Neural cell (in vitro differentiated cells): ENCODE data around the gene EEF1A1. TPM values are rescaled to one million over a fixed set of nuclear protein-coding genes. Genes with fewer than 3 reads are reported as not detected.

Experiments
- H2AFZ ChIP-seq: fragments of 200-600, 300-800 bp; sonication (generic), shearing (Covaris generic); 2 replicates; pipeline ENCODE4 v1.6.0; 2014; ENCODE audit warnings: low read depth, mild to moderate bottlenecking, antibody characterized with exemption, low read length, moderate library complexity
- H3F3A ChIP-seq: fragments of 200-600 bp; shearing (Covaris generic); 2 replicates; pipeline ENCODE4 v1.6.1; 2016; ENCODE audit warnings: mild to moderate bottlenecking, moderate library complexity, mixed read lengths, antibody characterized with exemption, low read length; ENCODE audit not compliant: insufficient read depth, poor library complexity, severe bottlenecking
- H3K27ac ChIP-seq: fragments of 200-600, 300-800 bp; sonication (generic), shearing (Covaris generic); 2 replicates; pipeline ENCODE4 v1.5.1; 2014; ENCODE audit warnings: mild to moderate bottlenecking, low read length, moderate library complexity
- H3K27me3 ChIP-seq: fragments of 300-800, 200-600 bp; sonication (generic), shearing (Covaris generic); 2 replicates; pipeline ENCODE4 v1.6.0; 2014; ENCODE audit warnings: mild to moderate bottlenecking, low read depth, low read length, moderate library complexity; ENCODE audit not compliant: insufficient read depth
- H3K36me3 ChIP-seq: fragments of 300-800, 200-600 bp; sonication (generic), shearing (Covaris generic); 2 replicates; pipeline ENCODE4 v1.5.1; 2014; ENCODE audit warnings: mild to moderate bottlenecking, antibody characterized with exemption, low read length, moderate library complexity; ENCODE audit not compliant: insufficient read depth
- H3K4me2 ChIP-seq: fragments of 300-800, 200-600 bp; sonication (generic), shearing (Covaris generic); 2 replicates; pipeline ENCODE4 v1.6.0; 2014; ENCODE audit warnings: mild to moderate bottlenecking, low read length
- H3K4me3 ChIP-seq: fragments of 300-800, 200-600 bp; sonication (generic), shearing (Covaris generic); 2 replicates; pipeline ENCODE4 v1.5.1; 2014; ENCODE audit warnings: mild to moderate bottlenecking, low read length, moderate library complexity
- H3K79me2 ChIP-seq: fragments of 200-600 bp; shearing (Covaris generic); replicated peaks from 2 replicates; pipeline ENCODE4 v1.6.0; 2014; ENCODE audit warnings: mild to moderate bottlenecking, low read length, moderate library complexity; ENCODE audit not compliant: insufficient read depth
- H3K9ac ChIP-seq: fragments of 300-800, 200-600 bp; sonication (generic), shearing (Covaris generic); 2 replicates; pipeline ENCODE4 v1.6.1; 2016; ENCODE audit warnings: mild to moderate bottlenecking, low read length, mixed read lengths
- H3K9me2 ChIP-seq: fragments of 200-600 bp; shearing (Covaris generic); 2 replicates; pipeline ENCODE4 v1.6.1; 2016; ENCODE audit warnings: mild to moderate bottlenecking, low read length, mixed read lengths; ENCODE audit not compliant: insufficient read depth
- H3K9me3 ChIP-seq: fragments of 200-600, 300-800 bp; sonication (generic), shearing (Covaris generic); 2 replicates; pipeline ENCODE4 v1.6.1; 2016; ENCODE audit warnings: mild to moderate bottlenecking, mixed run types, low read length, moderate library complexity, mixed read lengths
- H4K20me1 ChIP-seq: fragments of 200-600 bp; shearing (Covaris generic); 2 replicates; pipeline ENCODE4 v1.6.1; 2016; ENCODE audit warnings: mild to moderate bottlenecking, mixed run types; ENCODE audit not compliant: insufficient read depth
- CTCF ChIP-seq: fragments of 450-650 bp; IDR thresholded peaks from 2 replicates; pipeline ENCODE4 v1.5.1; 2014; ENCODE audit warnings: antibody characterized with exemption, mild to moderate bottlenecking, moderate library complexity; ENCODE audit not compliant: poor library complexity, severe bottlenecking
- EP300 ChIP-seq: fragments of 450-650 bp; conservative IDR thresholded peaks from 2 replicates; pipeline ENCODE4 v1.6.1; 2014; ENCODE audit warnings: antibody characterized with exemption, mild to moderate bottlenecking, moderate library complexity; ENCODE audit not compliant: poor library complexity, severe bottlenecking
- EZH2 ChIP-seq: fragments of 200-600, 300-800 bp; shearing (Covaris generic), sonication (generic); IDR thresholded peaks from 2 replicates; pipeline ENCODE4 v1.6.1; 2014; ENCODE audit warnings: antibody characterized with exemption, low read length, borderline replicate concordance, mild to moderate bottlenecking; ENCODE audit not compliant: insufficient read depth, poor library complexity, severe bottlenecking
- MXI1 ChIP-seq: fragments of 450-650 bp; conservative IDR thresholded peaks from 2 replicates; pipeline ENCODE4 v1.6.1; 2014; ENCODE audit warnings: antibody characterized with exemption, mild to moderate bottlenecking; ENCODE audit not compliant: poor library complexity, severe bottlenecking
- POLR2AphosphoS5 ChIP-seq: IDR thresholded peaks from 2 replicates; pipeline ENCODE4 v1.6.1; 2012
- RAD21 ChIP-seq: fragments of 450-650 bp; conservative IDR thresholded peaks from 2 replicates; pipeline ENCODE4 v1.6.1; 2014; ENCODE audit warnings: antibody characterized with exemption, mild to moderate bottlenecking, moderate library complexity
- REST ChIP-seq: IDR thresholded peaks from 2 replicates; pipeline ENCODE4 v1.6.1; 2012; ENCODE audit warnings: borderline replicate concordance
- SMC3 ChIP-seq: fragments of 450-650 bp; conservative IDR thresholded peaks from 2 replicates; pipeline ENCODE4 v1.6.1; 2014; ENCODE audit warnings: antibody characterized with exemption, mild to moderate bottlenecking, moderate library complexity; ENCODE audit not compliant: poor library complexity
- TAF1 ChIP-seq: IDR thresholded peaks from 2 replicates; pipeline ENCODE4 v1.6.1; 2012; ENCODE audit warnings: low read depth
- polyA plus RNA-seq: library from polyadenylated mRNA; depleted of rRNA; stranded (reverse); fragments of >200 nt; gene quantifications from 2 replicates; pipeline ENCODE4 v1.2.3, GENCODE V29; 2014

Gene EEF1A1
- polyA plus RNA-seq, 1 donor from 2014 or later, result 10,705 TPM

DNA sequence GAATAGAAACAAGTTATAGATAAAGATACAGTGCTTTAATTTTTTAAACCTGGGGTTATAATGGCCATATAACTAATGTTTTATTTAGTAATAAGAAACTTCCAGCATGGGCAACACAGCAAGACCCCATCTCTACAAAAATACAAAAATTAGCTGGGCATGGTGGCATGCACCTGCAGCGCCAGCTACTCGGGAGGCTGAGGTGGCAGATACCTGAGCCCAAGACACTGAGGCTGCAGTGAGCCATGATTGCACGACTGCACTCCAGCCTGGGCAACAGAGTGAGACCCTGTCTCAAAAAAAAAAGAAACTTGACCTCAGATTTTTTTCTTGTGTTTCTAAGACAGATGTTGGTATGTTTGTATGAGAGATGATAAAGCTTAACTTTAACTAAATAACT lies 22.9 kb downstream of the EEF1A1 start:
- Histone ChIP-seq H3F3A (no peaks in the 10 kb centered on the region), H3K27ac (no peak overlapping the region), H3K4me2 (no peak overlapping the region), H3K36me3 (no peaks in the 10 kb centered on the region), H3K4me3 (no peak overlapping the region), H3K9ac (no peak overlapping the region), H3K9me3 (no peaks in the 10 kb centered on the region), H4K20me1 (no peaks in the 10 kb centered on the region), H3K79me2 (no peaks in the 10 kb centered on the region), H3K9me2 (no peaks in the 10 kb centered on the region), H2AFZ (no peak overlapping the region), H3K27me3 (no peaks in the 10 kb centered on the region)
- TF ChIP-seq EZH2 (no peak), EP300 (no peak), MXI1 (no peak), RAD21 (no peak), POLR2AphosphoS5 (no peak), REST (no peak), CTCF (no peak), TAF1 (no peak), SMC3 (no peak)

- no peak overlapping the region for H3K27ac ChIP-seq
- H3F3A ChIP-seq, result no peaks in the 10 kb centered on the region
- H3K4me3 ChIP-seq, result no peak overlapping the region
- no peaks in the 10 kb centered on the region for H3K9me2 ChIP-seq
- no peaks in the 10 kb centered on the region for H3K27me3 ChIP-seq
- H3K79me2 ChIP-seq, result no peaks in the 10 kb centered on the region
- H2AFZ ChIP-seq, result no peak overlapping the region
- H3K9me3 ChIP-seq, result no peaks in the 10 kb centered on the region
- TF ChIP-seq TAF1, result no peak
- H3K36me3 ChIP-seq, result peaks cover 15% of the 10 kb centered on the region
- no peak overlapping the region for H3K9ac ChIP-seq
- no peak overlapping the region for H3K4me2 ChIP-seq
- no peaks in the 10 kb centered on the region for H4K20me1 ChIP-seq
Observed at GRCh38 chr6:73491377-73491776, 29.5 kb downstream of the EEF1A1 start.

DNA sequence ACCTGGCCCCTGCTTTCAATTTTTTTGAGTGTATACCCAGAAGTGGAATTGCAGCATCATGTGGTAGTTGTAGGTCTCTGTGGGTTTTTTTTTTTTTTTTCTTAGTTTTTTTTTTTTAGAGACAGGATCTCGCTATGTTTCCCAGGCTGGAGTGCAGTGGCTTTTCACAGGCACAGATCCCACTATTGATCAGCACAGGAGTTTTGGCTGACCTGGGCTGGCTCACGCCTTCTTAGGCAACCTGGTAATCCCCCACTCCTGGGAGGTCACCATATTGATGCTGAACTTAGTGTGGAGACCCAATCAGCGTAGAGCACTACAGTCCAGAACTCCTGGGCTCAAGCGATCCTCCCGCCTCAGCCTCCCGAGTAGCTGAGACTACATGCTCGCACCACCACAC lies 33.4 kb downstream of the EEF1A1 start:
- no peaks in the 10 kb centered on the region for H3K79me2 ChIP-seq
- H3K27ac ChIP-seq, result no peak overlapping the region
- no peaks in the 10 kb centered on the region for H3K27me3 ChIP-seq
- no peak overlapping the region for H3K4me3 ChIP-seq
- H2AFZ ChIP-seq, result no peak overlapping the region
- no peaks in the 10 kb centered on the region for H3K9me2 ChIP-seq
- H3K9me3 ChIP-seq, result no peaks in the 10 kb centered on the region
- peaks cover 15% of the 10 kb centered on the region for H3K36me3 ChIP-seq
- no peak overlapping the region for H3K4me2 ChIP-seq
- no peaks in the 10 kb centered on the region for H4K20me1 ChIP-seq
- TF ChIP-seq RAD21, result no peak
- TF ChIP-seq SMC3, result no peak
- TF ChIP-seq POLR2AphosphoS5, result no peak
- no peak for TF ChIP-seq EP300
- no peak for TF ChIP-seq MXI1
- no peak for TF ChIP-seq TAF1
- no peak for TF ChIP-seq EZH2
- TF ChIP-seq CTCF, result no peak
- no peak for TF ChIP-seq REST
- H3F3A ChIP-seq, result no peaks in the 10 kb centered on the region
- H3K9ac ChIP-seq, result no peak overlapping the region
